ENCODE measurements around the gene ZFP57.

ZFP57 gene

DNA sequence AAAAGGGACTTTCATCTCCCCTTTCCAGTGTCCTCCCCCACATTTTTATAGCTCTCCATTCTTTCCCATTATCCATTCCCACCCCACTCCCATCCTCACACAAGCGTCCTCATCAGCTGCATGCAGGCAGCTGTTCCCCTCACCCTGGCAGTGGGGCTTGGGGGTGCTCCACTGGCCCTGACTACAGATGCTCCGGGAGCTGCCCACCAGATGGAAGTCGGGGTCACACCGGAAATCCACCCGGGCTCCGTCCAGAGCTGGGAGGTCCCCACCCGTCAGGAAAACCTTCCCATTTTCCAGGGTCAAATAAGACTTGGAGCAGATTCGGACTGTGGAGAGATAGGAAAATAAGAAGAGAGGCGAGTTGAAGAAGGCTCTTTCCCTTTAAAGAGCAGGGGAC lies 50.6 kb downstream of the ZFP57 start:
- no peak overlapping the region for H3K4me2 ChIP-seq (ENCODE audit: low read depth, low read length, poor library complexity, severe bottlenecking)
- H3K9ac ChIP-seq (ENCODE audit: low read length), result no peak overlapping the region
- no peaks in the 10 kb centered on the region for H3K79me2 ChIP-seq (ENCODE audit: insufficient read depth, low read length)

DNA sequence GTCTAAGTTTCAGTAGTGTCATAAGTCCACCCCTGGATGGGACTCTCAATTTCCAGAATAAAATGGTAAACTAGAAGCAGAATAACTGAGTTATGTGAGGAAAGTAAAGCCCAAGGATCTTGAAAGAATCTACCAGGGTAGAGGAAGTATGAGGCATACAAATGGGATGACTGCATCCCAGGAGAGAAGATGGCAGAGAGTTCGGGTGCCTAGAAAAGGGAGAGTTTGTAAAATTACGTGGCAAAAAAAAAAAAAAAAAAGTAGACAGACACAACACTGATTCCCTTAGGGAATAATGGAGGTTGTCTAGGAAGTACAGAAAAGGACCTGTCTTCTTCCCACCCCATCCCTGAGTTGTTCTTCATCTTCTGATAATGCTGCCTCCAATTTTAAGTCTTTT lies 51.4 kb downstream of the ZFP57 start:
- Histone ChIP-seq H3K79me2 (ENCODE audit: insufficient read depth, low read length) (no peaks in the 10 kb centered on the region), H2AFZ (ENCODE audit: low read depth, low read length, severe bottlenecking) (no peak overlapping the region), H3K27me3 (ENCODE audit: low read length) (no peaks in the 10 kb centered on the region), H3K27ac (ENCODE audit: low read depth, low read length) (no peak overlapping the region), H3F3A (ENCODE audit: insufficient read depth) (peaks cover 14% of the 10 kb centered on the region), H3K9me3 (ENCODE audit: insufficient read depth, low read length) (no peaks in the 10 kb centered on the region), H3K36me3 (ENCODE audit: low read length) (no peaks in the 10 kb centered on the region), H3K4me2 (ENCODE audit: low read depth, low read length, poor library complexity, severe bottlenecking) (no peak overlapping the region), H4K20me1 (ENCODE audit: low read depth, low read length) (no peaks in the 10 kb centered on the region), H3K9ac (ENCODE audit: low read length) (no peak overlapping the region), H3K9me2 (replicated peaks; ENCODE audit: insufficient read depth, low read length) (no peaks in the 10 kb centered on the region), H3K4me3 (ENCODE audit: insufficient read depth, low read length, poor library complexity, severe bottlenecking) (no peak overlapping the region)
- TF ChIP-seq EZH2phosphoT487 (conservative IDR thresholded peaks at IDR 0.05; ENCODE audit: low read length), result no peak
- TF ChIP-seq, protein P1, sequence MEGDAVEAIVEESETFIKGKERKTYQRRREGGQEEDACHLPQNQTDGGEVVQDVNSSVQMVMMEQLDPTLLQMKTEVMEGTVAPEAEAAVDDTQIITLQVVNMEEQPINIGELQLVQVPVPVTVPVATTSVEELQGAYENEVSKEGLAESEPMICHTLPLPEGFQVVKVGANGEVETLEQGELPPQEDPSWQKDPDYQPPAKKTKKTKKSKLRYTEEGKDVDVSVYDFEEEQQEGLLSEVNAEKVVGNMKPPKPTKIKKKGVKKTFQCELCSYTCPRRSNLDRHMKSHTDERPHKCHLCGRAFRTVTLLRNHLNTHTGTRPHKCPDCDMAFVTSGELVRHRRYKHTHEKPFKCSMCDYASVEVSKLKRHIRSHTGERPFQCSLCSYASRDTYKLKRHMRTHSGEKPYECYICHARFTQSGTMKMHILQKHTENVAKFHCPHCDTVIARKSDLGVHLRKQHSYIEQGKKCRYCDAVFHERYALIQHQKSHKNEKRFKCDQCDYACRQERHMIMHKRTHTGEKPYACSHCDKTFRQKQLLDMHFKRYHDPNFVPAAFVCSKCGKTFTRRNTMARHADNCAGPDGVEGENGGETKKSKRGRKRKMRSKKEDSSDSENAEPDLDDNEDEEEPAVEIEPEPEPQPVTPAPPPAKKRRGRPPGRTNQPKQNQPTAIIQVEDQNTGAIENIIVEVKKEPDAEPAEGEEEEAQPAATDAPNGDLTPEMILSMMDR (IDR thresholded peaks at IDR 0.05; ENCODE audit: insufficient read depth, low read length, poor library complexity, severe bottlenecking), result no peak

More for the DNA sequence above, 50.6 kb downstream of the ZFP57 start:
- no peaks in the 10 kb centered on the region for H3K36me3 ChIP-seq (ENCODE audit: low read length)
- no peaks in the 10 kb centered on the region for H4K20me1 ChIP-seq (ENCODE audit: low read depth, low read length)
- H3K27me3 ChIP-seq (ENCODE audit: low read length), result no peaks in the 10 kb centered on the region
- H3K9me2 ChIP-seq (replicated peaks; ENCODE audit: insufficient read depth, low read length), result no peaks in the 10 kb centered on the region
- H2AFZ ChIP-seq (ENCODE audit: low read depth, low read length, severe bottlenecking), result no peak overlapping the region
- no peaks in the 10 kb centered on the region for H3K9me3 ChIP-seq (ENCODE audit: insufficient read depth, low read length)
- peaks cover 14% of the 10 kb centered on the region for H3F3A ChIP-seq (ENCODE audit: insufficient read depth)
- no peak overlapping the region for H3K4me3 ChIP-seq (ENCODE audit: insufficient read depth, low read length, poor library complexity, severe bottlenecking)
- H3K27ac ChIP-seq (ENCODE audit: low read depth, low read length), result no peak overlapping the region
- TF ChIP-seq, protein P1 (IDR thresholded peaks at IDR 0.05; ENCODE audit: insufficient read depth, low read length, poor library complexity, severe bottlenecking), result no peak
- no peak for TF ChIP-seq EZH2phosphoT487 (conservative IDR thresholded peaks at IDR 0.05; ENCODE audit: low read length)

DNA sequence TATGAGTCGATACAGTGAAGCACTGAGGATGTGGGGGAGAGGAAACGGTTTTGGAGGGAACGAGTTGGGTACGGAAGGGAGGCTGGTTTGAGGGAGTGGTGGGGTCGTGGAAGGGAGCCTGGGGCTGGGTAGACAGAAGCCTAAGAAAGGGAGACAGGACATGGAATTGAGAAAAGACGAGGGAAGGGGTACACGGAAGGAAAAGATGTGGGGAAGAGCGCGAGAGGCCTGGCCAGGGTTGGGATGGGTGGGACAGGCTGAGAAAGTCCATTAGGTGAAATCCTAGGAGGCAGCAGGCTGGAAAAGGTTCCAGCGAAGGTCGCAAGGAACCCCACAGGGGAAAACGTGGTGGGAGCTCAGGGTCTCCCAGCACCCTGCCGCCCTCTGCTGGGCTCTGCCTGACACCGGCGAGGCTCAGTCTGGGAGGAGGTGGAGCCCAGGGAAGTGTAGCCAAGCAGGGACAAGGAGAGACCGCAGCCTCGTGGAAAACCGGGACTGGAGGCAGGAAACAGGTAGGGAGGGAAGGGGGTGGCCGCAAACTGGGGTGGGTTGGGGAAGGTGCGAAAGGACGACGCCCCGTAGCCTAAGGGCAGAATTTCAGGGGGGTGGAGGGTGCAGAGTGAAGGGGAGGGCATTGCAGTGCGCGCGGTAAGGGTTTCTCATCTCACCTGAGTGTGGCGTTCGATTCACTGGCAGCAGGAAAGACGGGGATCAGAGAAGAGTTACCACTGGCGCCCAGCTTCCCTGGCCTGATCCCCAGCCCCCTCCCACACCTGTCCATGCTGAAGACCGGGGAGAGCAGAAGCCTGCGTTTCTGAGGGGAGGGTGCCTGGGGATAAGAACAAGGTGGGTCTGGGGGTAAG lies 52.3 kb downstream of the ZFP57 start:
- TF ChIP-seq EZH2phosphoT487 (conservative IDR thresholded peaks at IDR 0.05; ENCODE audit: low read length), result no peak
- TF ChIP-seq, protein P1 (IDR thresholded peaks at IDR 0.05; ENCODE audit: insufficient read depth, low read length, poor library complexity, severe bottlenecking), result peak; percentile 79
- Histone ChIP-seq H2AFZ (ENCODE audit: low read depth, low read length, severe bottlenecking) (peak overlapping the region; percentile 94), H3K4me3 (ENCODE audit: insufficient read depth, low read length, poor library complexity, severe bottlenecking) (peak overlapping the region; percentile 66), H3K9me2 (replicated peaks; ENCODE audit: insufficient read depth, low read length) (no peaks in the 10 kb centered on the region), H3K27ac (ENCODE audit: low read depth, low read length) (no peak overlapping the region), H3K9me3 (ENCODE audit: insufficient read depth, low read length) (no peaks in the 10 kb centered on the region), H3K4me2 (ENCODE audit: low read depth, low read length, poor library complexity, severe bottlenecking) (peak overlapping the region; percentile 88), H3F3A (ENCODE audit: insufficient read depth) (peaks cover 5% of the 10 kb centered on the region; the same call in 1 of the 2 replicates), H3K27me3 (ENCODE audit: low read length) (no peaks in the 10 kb centered on the region), H3K9ac (ENCODE audit: low read length) (peak overlapping the region; percentile 58), H4K20me1 (ENCODE audit: low read depth, low read length) (no peaks in the 10 kb centered on the region), H3K79me2 (ENCODE audit: insufficient read depth, low read length) (no peaks in the 10 kb centered on the region), H3K36me3 (ENCODE audit: low read length) (no peaks in the 10 kb centered on the region)
